SK-N-MC (cell line): ENCODE data around the gene ETV5.

Source experiments
- DNase-seq: peaks from one replicate; pipeline ENCODE4 v3.0.0-alpha.2; 2011; ENCODE audit warnings: low read depth, low spot score
- H3K27ac ChIP-seq: fragments of 200-600 bp; sonication (generic); 2 replicates; pipeline ENCODE4 v1.5.1; 2016; ENCODE audit warnings: mixed run types
- H3K36me3 ChIP-seq: fragments of 200-600 bp; sonication (generic); 2 replicates; pipeline ENCODE4 v1.6.1; 2017; ENCODE audit warnings: antibody characterized with exemption, low read length, mixed read lengths; ENCODE audit not compliant: insufficient read depth
- H3K4me3 ChIP-seq: fragments of 200-600 bp; sonication (generic); 2 replicates; pipeline ENCODE4 v1.5.1; 2016
- H3K9ac ChIP-seq: fragments of 200-600 bp; sonication (generic); 2 replicates; pipeline ENCODE4 v1.8.0; 2017; ENCODE audit warnings: mixed run types, mixed read lengths; ENCODE audit not compliant: insufficient read length
- H3K9me3 ChIP-seq: fragments of 200-600 bp; sonication (generic); 2 replicates; pipeline ENCODE4 v1.6.1; 2017; ENCODE audit warnings: low read depth, mild to moderate bottlenecking, antibody characterized with exemption, low read length, moderate library complexity, mixed read lengths
- EZH2 ChIP-seq: fragments of 200-600 bp; sonication (generic); IDR thresholded peaks from one replicate; pipeline ENCODE4 v1.6.1; 2017; ENCODE audit warnings: antibody characterized with exemption
- FOXP2 ChIP-seq: optimal IDR thresholded peaks from 2 replicates; pipeline ENCODE3; 2011; ENCODE audit warnings: mild to moderate bottlenecking, moderate library complexity; ENCODE audit not compliant: insufficient read depth; ENCODE audit errors: extremely low read length, control extremely low read depth
- POLR2AphosphoS5 ChIP-seq: IDR thresholded peaks from 2 replicates; pipeline ENCODE4 v1.6.1; 2012; ENCODE audit warnings: mild to moderate bottlenecking, low read depth, low read length, borderline replicate concordance

The ETV5 gene

GRCh38 chr3:186108941-186109865 lies at the start of gene ETV5:
Gene ETV5 (minus strand): TSS chr3:186109089. CDS start chr3:186105868, 3,221 bp downstream.
- no peaks in the 10 kb centered on the region for H3K36me3 ChIP-seq
- H3K4me3 ChIP-seq = peak within 1 kb of the TSS; percentile 87
- DNase-seq = peak; percentile 98
- H3K27ac ChIP-seq = no peak within 1 kb of the TSS
- TF ChIP-seq FOXP2 (peak; percentile 97), EZH2 (no peak)
- no peaks in the 10 kb centered on the region for H3K9me3 ChIP-seq
- peak within 1 kb of the TSS; percentile 22 for H3K9ac ChIP-seq

GRCh38 chr3:186154641-186155040 lies 45.8 kb upstream of the ETV5 start:
- TF ChIP-seq POLR2AphosphoS5 = no peak
- no peak for TF ChIP-seq EZH2
- TF ChIP-seq FOXP2 = no peak
- H3K27ac ChIP-seq = no peak overlapping the region
- no peaks in the 10 kb centered on the region for H3K9me3 ChIP-seq
- H3K4me3 ChIP-seq = no peak overlapping the region
- no peak for DNase-seq
- H3K36me3 ChIP-seq = no peaks in the 10 kb centered on the region
- H3K9ac ChIP-seq = no peak overlapping the region

GRCh38 chr3:186152889-186153292 lies 44.0 kb upstream of the ETV5 start:
- Histone ChIP-seq H3K9me3 (no peaks in the 10 kb centered on the region), H3K27ac (no peak overlapping the region), H3K36me3 (no peaks in the 10 kb centered on the region), H3K4me3 (no peak overlapping the region), H3K9ac (no peak overlapping the region)
- DNase-seq = no peak
- TF ChIP-seq POLR2AphosphoS5 = no peak
- no peak for TF ChIP-seq EZH2
- no peak for TF ChIP-seq FOXP2

- H3K9me3 ChIP-seq = no peaks in the 10 kb centered on the region
- no peaks in the 10 kb centered on the region for H3K36me3 ChIP-seq
- H3K9ac ChIP-seq = no peak overlapping the region
- H3K27ac ChIP-seq = no peak overlapping the region
- DNase-seq = no peak
- no peak overlapping the region for H3K4me3 ChIP-seq
- TF ChIP-seq EZH2 = no peak
- TF ChIP-seq POLR2AphosphoS5 = no peak
- no peak for TF ChIP-seq FOXP2
Observed at GRCh38 chr3:186152361-186152798, 43.5 kb upstream of the ETV5 start.

- H3K27ac ChIP-seq = no peak overlapping the region
- TF ChIP-seq POLR2AphosphoS5 = no peak
- TF ChIP-seq FOXP2 = no peak
- TF ChIP-seq EZH2 = no peak
- H3K9me3 ChIP-seq = no peaks in the 10 kb centered on the region
- no peak overlapping the region for H3K9ac ChIP-seq
- no peak overlapping the region for H3K4me3 ChIP-seq
- no peaks in the 10 kb centered on the region for H3K36me3 ChIP-seq
- DNase-seq = no peak
Observed at GRCh38 chr3:186151077-186151971, 42.4 kb upstream of the ETV5 start.

- Histone ChIP-seq H3K9ac (no peak overlapping the region), H3K9me3 (no peaks in the 10 kb centered on the region), H3K27ac (no peak overlapping the region), H3K36me3 (no peaks in the 10 kb centered on the region), H3K4me3 (no peak overlapping the region)
- DNase-seq = no peak
- no peak for TF ChIP-seq POLR2AphosphoS5
- TF ChIP-seq EZH2 = no peak
- no peak for TF ChIP-seq FOXP2
Observed at GRCh38 chr3:186150041-186150830, 41.3 kb upstream of the ETV5 start.

GRCh38 chr3:186149319-186149960 lies 40.6 kb upstream of the ETV5 start:
- no peaks in the 10 kb centered on the region for H3K36me3 ChIP-seq
- TF ChIP-seq EZH2 = no peak
- no peak for TF ChIP-seq POLR2AphosphoS5
- TF ChIP-seq FOXP2 = no peak

More at GRCh38 chr3:186149319-186149960, 40.6 kb upstream of the ETV5 start:
- Histone ChIP-seq H3K27ac (no peak overlapping the region), H3K4me3 (no peak overlapping the region), H3K9me3 (no peaks in the 10 kb centered on the region), H3K9ac (no peak overlapping the region)
- no peak for DNase-seq
